B cell (primary cell): ENCODE measurements around the gene PPP2R2D. TPM values are rescaled to one million over a fixed set of nuclear protein-coding genes. Genes with fewer than 3 reads are reported as not detected.

ENCODE experiments used
- ATAC-seq: fragments of 200-7000 bp; cut with Tn5 transposase; one replicate; pipeline ENCODE4 v1.10.0; 2021; ENCODE audit warnings: low read depth, mild to moderate bottlenecking, moderate number of reproducible peaks, moderate library complexity
- CTCF ChIA-PET: fragments of 350-600 bp; sonication (Branson Sonifier 250); formaldehyde crosslinking; loops from one replicate; lab custom pipeline; 2021; ENCODE audit warnings: antibody characterized with exemption, inconsistent platforms; lab: Charles Lee
- POLR2A ChIA-PET: fragments of 350-600 bp; sonication (Branson Sonifier 250); formaldehyde crosslinking; loops from one replicate; lab custom pipeline; 2021; ENCODE audit warnings: antibody characterized with exemption; lab: Charles Lee
- DNase-seq: peaks from one replicate; pipeline ENCODE4 v3.0.0; 2013
- H2AFZ ChIP-seq: 2 replicates; pipeline ENCODE4 v1.6.1; 2012; ENCODE audit warnings: mild to moderate bottlenecking, low read depth, low read length; ENCODE audit not compliant: insufficient read depth, poor library complexity, severe bottlenecking
- H3K27ac ChIP-seq, 2 donors: 1 replicate in 1 of 2; 2 replicates in 1 of 2; pipeline ENCODE4 v1.5.1; 2012 to 2013; ENCODE audit warnings: low read length in 2 of 2, mild to moderate bottlenecking in 2 of 2, moderate library complexity in 1 of 2
- H3K27me3 ChIP-seq, 4 experiments: fragments of 200-600 bp in 1 of 4; sonication (generic) in 1 of 4; replicated peaks in 1 of 4; 1 replicate in 2 of 4; 2 replicates in 2 of 4; pipeline versions ENCODE4 v1.6.1 to v1.7.0; 2013 to 2016; ENCODE audit warnings: low read length in 3 of 4, mild to moderate bottlenecking in 2 of 4, mixed read lengths in 1 of 4, moderate library complexity in 1 of 4; ENCODE audit not compliant: insufficient read depth in 4 of 4, control insufficient read depth in 3 of 4; ENCODE audit errors: control extremely low read depth in 1 of 4
- H3K36me3 ChIP-seq, 2 experiments: replicated peaks in 1 of 2; 1 replicate in 1 of 2; 2 replicates in 1 of 2; pipeline versions ENCODE4 v1.6.1 to v1.7.1; 2013; ENCODE audit warnings: low read length in 1 of 2; ENCODE audit not compliant: insufficient read depth in 2 of 2, control insufficient read depth in 1 of 2; ENCODE audit errors: control extremely low read depth in 1 of 2, extremely low read depth in 1 of 2
- H3K4me1 ChIP-seq, 2 donors: fragments of 200-600 bp in 1 of 2; sonication (generic) in 1 of 2; 1 replicate in 1 of 2; 2 replicates in 1 of 2; pipeline versions ENCODE4 v1.5.1 to v1.6.1; 2013 to 2017; ENCODE audit warnings: low read length in 2 of 2; ENCODE audit not compliant: control insufficient read depth in 2 of 2, insufficient read depth in 2 of 2
- H3K4me2 ChIP-seq: replicated peaks from 2 replicates; pipeline ENCODE3; 2012; ENCODE audit warnings: mild to moderate bottlenecking, low read depth, low read length; ENCODE audit not compliant: poor library complexity, severe bottlenecking
- H3K4me3 ChIP-seq, 5 experiments: fragments of 200-600 bp in 1 of 5; sonication (generic) in 1 of 5; 1 replicate in 3 of 5; 2 replicates in 2 of 5; pipeline versions ENCODE4 v1.5.1 to v1.7.0; 2011 to 2016; ENCODE audit warnings: low read length in 4 of 5, mild to moderate bottlenecking in 4 of 5, low read depth in 2 of 5, control low read depth in 1 of 5, moderate library complexity in 1 of 5; ENCODE audit not compliant: insufficient read depth in 1 of 5; ENCODE audit errors: control extremely low read depth in 1 of 5, extremely low read depth in 1 of 5
- H3K79me2 ChIP-seq: fragments of 200-600 bp; sonication (generic); one replicate; pipeline ENCODE4 v1.6.0; 2016; ENCODE audit warnings: low read length; ENCODE audit not compliant: control insufficient read depth, insufficient read depth
- H3K9ac ChIP-seq: fragments of 200-600 bp; sonication (generic); 2 replicates; pipeline ENCODE4 v1.6.1; 2017; ENCODE audit warnings: mild to moderate bottlenecking, low read length, moderate library complexity
- H3K9me3 ChIP-seq, 3 donors: one replicate each; pipeline versions ENCODE4 v1.6.1 to v1.7.1; 2013; ENCODE audit warnings: low read length in 2 of 3; ENCODE audit not compliant: control insufficient read depth in 2 of 3, insufficient read depth in 1 of 3; ENCODE audit errors: control extremely low read depth in 1 of 3
- H4K20me1 ChIP-seq: 2 replicates; pipeline ENCODE4 v1.6.0; 2012; ENCODE audit warnings: mild to moderate bottlenecking, low read length; ENCODE audit not compliant: insufficient read depth, control insufficient read depth, poor library complexity, severe bottlenecking
- H3K27ac Mint-ChIP-seq: one replicate; pipeline ENCODE4 v1.8.0; 2021; ENCODE audit warnings: mixed read lengths
- H3K27me3 Mint-ChIP-seq: one replicate; pipeline ENCODE4 v1.8.0; 2021; ENCODE audit warnings: mixed read lengths
- H3K4me1 Mint-ChIP-seq: one replicate; pipeline ENCODE4 v1.8.0; 2021; ENCODE audit warnings: mixed read lengths
- H3K4me3 Mint-ChIP-seq: one replicate; pipeline ENCODE4 v1.8.0; 2021; ENCODE audit warnings: mixed read lengths
- H3K9me3 Mint-ChIP-seq: one replicate; pipeline ENCODE4 v1.8.0; 2022; ENCODE audit warnings: mixed read lengths; ENCODE audit not compliant: insufficient read depth
- CTCF ChIP-seq: fragments of 200-600 bp; IDR thresholded peaks from one replicate; pipeline ENCODE4 v1.8.0; 2022; ENCODE audit warnings: antibody characterized with exemption, mild to moderate bottlenecking
- EZH2 ChIP-seq: IDR thresholded peaks from 2 replicates; pipeline ENCODE4 v1.6.1; 2012; ENCODE audit warnings: borderline replicate concordance, low read depth, mild to moderate bottlenecking, moderate library complexity, low read length; ENCODE audit not compliant: insufficient read depth, poor library complexity, severe bottlenecking
- WGBS: methylation state at CpG from one replicate; pipeline ENCODE4 v1.1.5; 2013; ENCODE audit warnings: missing lambda C conversion rate; ENCODE audit not compliant: insufficient coverage; 5-methylcytosine and 5-hydroxymethylcytosine counted together
- intact Hi-C: fragments of 100-400 bp; cut with micrococcal nuclease; formaldehyde crosslinking; loops from one replicate; pipeline ENCODE4 v1.10.0; 2022
- polyA plus RNA-seq: library from polyadenylated mRNA; depleted of rRNA; stranded (reverse); fragments of >200 nt; gene quantifications from 2 replicates; pipeline ENCODE4 v1.2.3, GENCODE V29; 2012
- total RNA-seq, 2 donors: library from RNA; stranded (reverse); fragments of 120-200 nt in 1 of 2; gene quantifications; 1 replicate in 1 of 2; 2 replicates in 1 of 2; pipeline versions ENCODE4 v1.2.3 to v1.2.4, GENCODE V29; 2013 to 2022

Gene PPP2R2D
- total and polyA plus RNA-seq, 2 donors (not counting 1 experiment from before 2014, with no cell fraction given), result 25.8 to 45.6 TPM

- no peaks in the 10 kb centered on the region for H3K9me3 Mint-ChIP-seq
- Histone ChIP-seq H3K4me1 (peaks cover 0 to 6% of the 10 kb centered on the region in 2 donors), H3K79me2 (no peaks in the 10 kb centered on the region), H3K27ac (no peak overlapping the region), H3K36me3 (no peaks in the 10 kb centered on the region), H4K20me1 (no peaks in the 10 kb centered on the region), H3K9me3 (peaks cover 0 to 6% (median 0%) of the 10 kb centered on the region in 3 donors), H2AFZ (no peak overlapping the region), H3K4me2 (no peak overlapping the region), H3K27me3 (peaks cover 0 to 11% (median 0%) of the 10 kb centered on the region in 4 experiments), H3K4me3 (no peak overlapping the region), H3K9ac (no peak overlapping the region)
- H3K4me3 Mint-ChIP-seq, result no peak overlapping the region
- peaks cover 3% of the 10 kb centered on the region for H3K4me1 Mint-ChIP-seq
- TF ChIP-seq EZH2 (no peak), CTCF (no peak)
- 80% methylated on average over 7 of the region's 10 CpGs for WGBS
- intact Hi-C loops, result no loop called here
- CTCF ChIA-PET, result interaction anchor here (1.4 to 2.1 kb wide), 3 partner anchors 10 to 147 kb away, joined by 4 to 7 read pairs (median 5); no protein-coding TSS in a partner anchor
- POLR2A ChIA-PET, result no interaction called here
- H3K27ac Mint-ChIP-seq, result no peak overlapping the region
- H3K27me3 Mint-ChIP-seq, result peaks cover 27% of the 10 kb centered on the region
- ATAC-seq, result no peak
- DNase-seq, result no peak
Observed at GRCh38 chr10:131876017-131876416, 24.8 kb upstream of the PPP2R2D start.

GRCh38 chr10:131876508-131876907 lies 24.3 kb upstream of the PPP2R2D start:
- Mint-ChIP-seq H3K4me3 (no peak overlapping the region), H3K9me3 (no peaks in the 10 kb centered on the region), H3K27me3 (peaks cover 27% of the 10 kb centered on the region), H3K4me1 (peaks cover 3% of the 10 kb centered on the region), H3K27ac (no peak overlapping the region)
- CTCF ChIA-PET, result interaction anchor here (1.6 kb wide), 1 partner anchor 9 kb away, joined by 7 read pairs; no protein-coding TSS in a partner anchor
- intact Hi-C loops, result no loop called here
- TF ChIP-seq CTCF (no peak), EZH2 (no peak)
- no peak overlapping the region for H2AFZ ChIP-seq
- no peaks in the 10 kb centered on the region for H3K36me3 ChIP-seq
- peaks cover 0 to 11% (median 0%) of the 10 kb centered on the region in 4 experiments for H3K27me3 ChIP-seq
- peaks cover 0 to 6% of the 10 kb centered on the region in 2 donors for H3K4me1 ChIP-seq
- POLR2A ChIA-PET, result no interaction called here
- DNase-seq (no peak), ATAC-seq (no peak)
- WGBS, result 79% methylated on average over 6 of the region's 7 CpGs
- H3K9me3 ChIP-seq, result peaks cover 0 to 11% (median 3%) of the 10 kb centered on the region in 3 donors
- H3K9ac ChIP-seq, result no peak overlapping the region
- H3K79me2 ChIP-seq, result no peaks in the 10 kb centered on the region
- no peak overlapping the region for H3K4me2 ChIP-seq
- H3K27ac ChIP-seq, result no peak overlapping the region
- no peaks in the 10 kb centered on the region for H4K20me1 ChIP-seq
- no peak overlapping the region for H3K4me3 ChIP-seq
